ENCODE results near the gene BPNT1.
"Not testable (repeated sequence)": the region's sequence is repeated elsewhere in the genome, so short reads cannot be mapped to it uniquely, and the experiment has no call there.

Gene BPNT1, protein sequence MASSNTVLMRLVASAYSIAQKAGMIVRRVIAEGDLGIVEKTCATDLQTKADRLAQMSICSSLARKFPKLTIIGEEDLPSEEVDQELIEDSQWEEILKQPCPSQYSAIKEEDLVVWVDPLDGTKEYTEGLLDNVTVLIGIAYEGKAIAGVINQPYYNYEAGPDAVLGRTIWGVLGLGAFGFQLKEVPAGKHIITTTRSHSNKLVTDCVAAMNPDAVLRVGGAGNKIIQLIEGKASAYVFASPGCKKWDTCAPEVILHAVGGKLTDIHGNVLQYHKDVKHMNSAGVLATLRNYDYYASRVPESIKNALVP

DNA sequence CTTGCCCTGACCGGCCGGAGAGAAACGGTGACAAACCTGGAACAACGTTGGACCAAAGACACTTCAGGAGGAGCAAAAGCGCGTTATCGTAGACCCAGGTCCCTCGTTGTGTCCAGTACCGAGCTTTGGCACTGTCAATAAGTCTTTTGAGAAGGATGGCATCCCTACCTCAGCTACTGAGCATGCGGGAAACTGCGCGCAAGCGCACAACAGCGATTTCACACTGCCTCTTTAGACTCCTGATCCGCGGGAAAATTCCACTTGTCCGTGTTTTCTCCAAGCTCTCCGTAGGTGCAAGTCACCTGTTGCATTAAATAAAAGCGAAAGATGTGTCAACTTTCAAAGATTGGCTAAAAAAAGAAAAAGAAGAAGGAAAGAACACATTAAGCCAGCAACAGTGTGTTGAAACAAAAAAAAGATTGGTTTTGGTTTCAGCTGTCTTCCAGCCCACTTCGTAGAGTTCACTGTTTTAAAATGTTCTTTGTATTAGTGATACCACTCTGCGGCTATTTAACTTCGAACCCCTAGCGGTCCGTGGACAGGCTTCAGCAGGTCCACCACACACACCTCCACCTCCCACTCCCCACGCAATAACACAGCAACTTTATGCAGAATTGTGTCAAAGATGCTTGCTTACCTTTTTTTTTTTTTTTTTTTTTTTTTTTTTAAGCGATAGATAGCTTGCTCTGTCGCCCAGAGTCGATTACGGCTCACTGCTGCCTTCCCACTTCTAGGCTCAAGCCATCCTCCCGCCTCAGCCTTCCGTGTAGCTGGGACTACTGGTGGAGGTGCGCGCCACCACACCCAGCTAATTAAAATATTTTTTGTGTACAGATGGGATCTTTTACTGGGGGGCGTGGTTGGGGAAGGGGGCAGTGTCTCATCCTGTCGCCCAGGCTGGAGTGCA, at the start of gene BPNT1:
Gene BPNT1 (minus strand): TSS at position 139 of the 907 bp plus-strand sequence. CDS start 9,942 bp downstream, outside the sequence.
- DNase-seq (ENCODE audit: low read depth in 2 of 2, low spot score in 1 of 2): peak; percentile 92 to 99

DNA sequence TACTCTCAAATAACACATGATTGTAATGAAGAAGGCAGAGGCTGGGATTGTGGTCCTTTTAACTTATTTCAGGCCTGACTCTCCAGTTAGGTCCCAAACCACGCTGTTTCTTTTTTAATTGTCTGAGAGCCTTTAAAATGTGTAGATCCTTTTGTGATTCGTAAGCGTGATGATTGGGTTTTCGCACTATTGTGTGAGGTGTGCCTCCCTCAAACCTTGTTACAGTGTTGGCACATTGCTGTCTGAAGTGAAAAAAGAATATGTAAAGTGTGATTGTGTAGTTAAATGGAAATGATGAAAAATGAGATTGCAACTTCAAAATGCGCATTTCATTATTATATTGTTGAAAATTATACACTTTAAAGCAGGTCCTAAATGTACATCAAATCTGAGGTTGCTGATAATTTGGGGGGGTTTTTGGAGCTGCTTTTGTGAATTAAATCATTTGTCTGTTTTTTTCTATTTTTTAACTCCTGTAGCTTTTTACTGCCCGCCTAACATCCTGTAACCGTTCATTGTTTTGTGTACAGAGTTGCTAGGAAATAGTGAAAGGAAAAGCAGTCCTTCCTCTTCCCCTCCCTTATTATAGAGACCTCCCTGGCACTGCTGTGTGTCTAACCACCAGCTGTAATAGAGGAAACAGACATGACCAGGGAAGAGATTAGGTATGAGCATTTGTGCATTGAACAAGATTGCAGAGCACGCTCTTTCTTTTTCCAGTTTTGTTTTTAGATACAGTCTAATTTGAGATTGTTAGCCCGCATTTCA, 47.6 kb upstream of the BPNT1 start:
- no peak for DNase-seq (ENCODE audit: low read depth in 2 of 2, low spot score in 1 of 2)

DNA sequence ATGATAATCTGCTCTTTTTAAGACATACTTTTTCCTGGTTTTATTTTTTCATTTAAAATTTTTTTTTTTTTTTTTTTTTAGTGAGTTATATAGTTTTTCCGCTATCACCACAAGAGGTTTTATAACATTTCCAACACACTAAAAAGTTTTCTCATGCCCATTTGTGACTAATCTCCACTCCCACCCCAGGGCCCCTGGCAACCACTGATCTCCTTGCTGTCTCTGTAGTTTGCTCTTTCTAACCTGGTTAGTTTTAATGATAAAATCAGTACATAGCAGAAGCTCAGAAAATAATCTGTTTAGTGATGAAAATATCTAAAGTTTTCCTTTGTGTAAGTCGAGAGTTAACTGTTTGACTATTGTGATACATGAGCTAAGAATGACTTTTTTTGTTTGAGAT, 46.2 kb upstream of the BPNT1 start:
- DNase-seq (ENCODE audit: low read depth in 2 of 2, low spot score in 1 of 2): no peak

DNA sequence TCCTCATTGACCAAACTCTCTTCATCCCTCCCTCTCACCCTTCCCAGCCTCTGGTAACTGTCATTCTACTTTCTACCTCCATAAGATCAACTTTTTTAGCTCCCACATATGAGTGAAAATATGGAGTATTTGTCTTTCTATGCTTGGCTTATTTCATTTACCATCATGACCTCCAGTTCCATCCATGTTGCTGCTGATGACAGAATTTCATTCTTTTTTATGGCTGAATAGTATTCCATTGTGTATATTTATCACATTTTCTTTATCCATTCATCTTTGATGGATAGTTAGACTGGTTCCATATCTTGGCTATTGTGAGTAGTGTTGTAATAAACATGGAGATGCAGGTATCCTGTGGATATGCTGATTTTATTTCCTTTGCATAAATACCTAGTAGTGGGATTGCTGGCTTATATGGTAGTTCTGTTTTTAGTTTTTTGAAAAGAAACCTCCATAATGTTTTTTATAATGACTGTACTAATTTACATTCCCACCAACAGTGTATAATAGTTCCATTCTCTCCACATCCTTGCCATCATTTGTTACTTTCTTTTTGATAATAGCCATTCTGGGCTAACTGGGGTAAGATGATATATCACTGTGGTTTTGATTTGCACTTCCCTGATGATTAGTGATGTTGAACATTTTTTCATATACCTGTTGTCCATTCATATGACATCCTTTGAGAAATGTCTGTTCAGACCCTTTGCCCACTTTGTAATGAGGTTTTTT, 40.1 kb upstream of the BPNT1 start:
- DNase-seq (ENCODE audit: low read depth in 2 of 2, low spot score in 1 of 2): no peak

DNA sequence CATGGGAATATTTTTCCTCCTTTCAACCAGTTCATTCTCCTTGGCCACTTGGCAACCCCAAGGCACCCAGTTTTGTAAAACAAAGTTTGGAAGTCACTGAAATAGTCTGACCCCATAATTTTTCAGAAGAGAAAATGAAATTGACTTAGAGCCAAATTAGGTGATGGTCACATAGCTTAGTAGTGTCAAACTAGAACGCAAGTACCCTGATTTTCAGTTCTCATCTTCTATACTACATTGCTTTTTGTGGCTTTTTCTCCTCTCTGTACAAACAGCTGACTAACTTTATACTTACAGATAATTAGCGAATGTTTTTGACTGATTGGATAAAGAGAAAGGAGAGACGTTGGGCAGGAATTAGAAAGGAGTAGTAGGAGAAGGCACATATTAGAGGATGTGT, 37.5 kb upstream of the BPNT1 start:
- DNase-seq (ENCODE audit: low read depth in 2 of 2, low spot score in 1 of 2): no peak

DNA sequence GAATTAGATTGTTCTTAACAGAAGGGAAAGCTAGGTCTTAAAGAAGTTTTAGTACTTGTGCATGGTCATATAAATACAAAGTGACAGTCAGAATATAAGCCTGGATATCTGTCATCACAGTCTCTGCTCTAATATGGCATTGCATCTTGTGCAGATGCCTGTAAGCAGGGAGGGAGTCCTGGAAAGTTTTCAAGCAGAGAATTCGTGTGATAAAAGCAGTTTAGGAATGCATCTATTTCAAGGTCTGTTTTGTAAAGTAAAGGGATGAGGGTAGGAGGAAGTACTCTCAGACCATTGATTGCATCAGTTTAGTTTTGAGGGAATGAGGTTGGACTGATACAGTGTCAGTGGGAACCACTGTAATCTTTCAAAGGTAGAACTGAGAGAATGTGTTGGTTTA, 35.0 kb upstream of the BPNT1 start:
- no peak for DNase-seq (ENCODE audit: low read depth in 2 of 2, low spot score in 1 of 2)

DNA sequence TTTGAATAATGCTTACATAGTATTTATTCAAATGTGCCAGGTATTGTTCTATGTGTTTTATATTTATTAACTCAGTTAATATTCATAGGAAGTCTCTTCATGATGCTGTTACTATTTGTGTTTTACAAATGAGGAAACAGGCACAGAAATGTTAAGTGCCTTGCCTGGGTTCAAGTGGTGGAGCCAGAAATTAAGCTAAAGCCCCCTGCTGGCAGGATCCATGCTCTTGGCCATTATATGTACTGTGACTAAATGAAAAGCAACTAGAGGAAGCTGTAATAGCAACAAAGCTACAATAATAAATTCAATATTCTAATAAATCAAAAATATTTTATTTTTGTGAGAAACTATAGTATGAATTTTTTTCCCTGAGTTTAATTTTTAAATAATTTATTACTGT, 34.3 kb upstream of the BPNT1 start:
- no peak for DNase-seq (ENCODE audit: low read depth in 2 of 2, low spot score in 1 of 2)

DNA sequence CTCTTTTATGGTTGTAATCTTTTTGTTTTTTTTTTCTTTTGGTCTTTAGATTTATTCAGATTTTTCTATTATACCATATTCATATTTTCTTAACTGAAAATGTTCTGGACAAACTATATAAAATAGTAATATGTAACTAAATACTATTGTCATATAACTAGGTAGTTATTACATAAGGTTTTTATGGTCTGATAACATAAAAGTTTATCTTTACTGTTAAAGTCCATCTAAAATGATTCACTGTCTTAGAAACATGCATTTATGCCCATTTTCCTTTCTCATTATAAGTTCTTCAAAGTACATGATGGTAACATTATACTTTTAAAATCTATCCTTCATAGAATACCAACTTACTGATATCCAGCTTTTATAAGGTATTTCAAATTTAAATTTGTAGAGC, 33.5 kb upstream of the BPNT1 start:
- DNase-seq (ENCODE audit: low read depth in 2 of 2, low spot score in 1 of 2): no peak

DNA sequence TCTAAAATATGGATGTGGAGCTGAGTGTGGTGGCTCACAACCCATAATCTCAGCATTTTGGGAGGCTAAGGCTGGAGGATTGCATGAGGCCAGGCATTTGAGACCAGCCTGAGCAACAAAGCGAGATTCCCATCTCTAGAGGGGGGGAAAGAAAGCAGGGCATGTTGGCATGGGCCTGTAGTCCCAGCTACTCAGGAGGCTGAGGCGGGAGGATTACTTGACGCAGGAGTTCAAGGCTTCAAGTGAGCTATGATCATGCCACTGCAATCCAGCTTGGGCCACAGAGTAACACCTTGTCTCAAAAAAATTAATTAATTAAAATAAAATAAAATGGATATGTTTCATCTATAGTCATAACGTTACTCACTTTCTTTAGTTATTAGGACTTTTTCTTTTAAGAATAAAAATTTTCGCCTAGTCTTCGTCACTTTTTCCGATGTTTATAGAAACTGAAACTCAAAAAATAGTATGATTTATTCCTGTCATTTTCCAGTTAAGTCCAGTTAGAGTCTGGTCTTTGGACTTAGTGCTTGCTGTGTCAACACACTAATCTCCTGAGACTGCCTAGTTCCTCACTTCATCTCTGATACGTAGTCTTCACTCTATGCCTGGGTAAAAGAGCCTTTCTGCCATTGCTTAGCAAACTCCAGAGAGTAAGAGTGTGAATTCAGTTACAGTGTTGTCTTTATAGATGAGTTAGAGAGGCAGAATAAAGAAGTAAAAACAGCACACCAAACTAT, 32.4 kb upstream of the BPNT1 start:
- DNase-seq (ENCODE audit: low read depth in 2 of 2, low spot score in 1 of 2): no peak

DNA sequence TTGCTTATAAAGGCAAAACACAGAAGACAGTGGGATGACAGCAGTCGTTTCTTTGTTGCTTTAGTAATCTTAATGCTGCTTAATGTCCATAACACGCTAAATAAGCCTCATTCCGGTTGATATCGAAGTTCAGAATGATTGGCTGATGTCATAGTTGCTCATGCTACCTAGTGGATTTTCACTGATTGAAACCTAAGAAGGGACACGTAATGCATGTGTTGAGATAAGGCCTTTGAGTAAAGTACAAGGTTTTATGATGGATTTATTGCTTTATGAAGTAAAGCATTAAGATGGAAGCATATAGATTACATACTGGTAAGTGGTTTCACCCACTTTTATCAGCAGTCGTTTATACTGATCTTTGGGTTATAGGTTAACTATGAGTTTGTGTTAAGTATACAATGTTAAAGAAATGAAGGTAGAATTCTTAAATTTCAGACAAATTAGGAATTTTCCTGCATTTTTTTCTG, 29.5 kb upstream of the BPNT1 start:
- no peak for DNase-seq (ENCODE audit: low read depth in 2 of 2, low spot score in 1 of 2)

DNA sequence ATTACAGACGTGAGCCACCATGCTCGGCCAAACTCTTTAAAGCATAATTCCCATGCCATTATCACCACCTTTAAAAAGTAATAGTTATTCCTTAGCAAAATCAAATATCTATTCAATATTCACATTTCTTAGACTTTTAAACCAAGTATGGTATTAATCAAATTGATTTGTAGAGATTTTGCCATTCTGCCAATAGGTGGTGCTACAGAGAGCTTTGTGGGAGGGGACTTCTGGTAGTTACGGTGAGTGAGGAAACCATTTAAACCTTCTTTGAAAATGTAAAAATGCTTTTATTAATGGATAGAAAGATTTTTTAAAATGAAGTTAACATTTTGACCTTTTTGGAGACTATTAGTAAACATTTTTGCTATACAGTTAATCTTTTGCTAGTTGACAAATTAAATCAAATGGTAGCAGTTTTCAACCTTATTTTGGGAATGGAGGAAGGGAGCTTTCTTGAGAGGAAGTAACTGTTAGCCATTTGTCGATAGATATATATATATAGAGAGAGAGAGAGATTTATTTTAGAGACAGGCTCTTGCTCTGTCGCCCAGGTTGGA, 23.6 kb upstream of the BPNT1 start:
- DNase-seq (ENCODE audit: low read depth in 2 of 2, low spot score in 1 of 2): no peak

DNA sequence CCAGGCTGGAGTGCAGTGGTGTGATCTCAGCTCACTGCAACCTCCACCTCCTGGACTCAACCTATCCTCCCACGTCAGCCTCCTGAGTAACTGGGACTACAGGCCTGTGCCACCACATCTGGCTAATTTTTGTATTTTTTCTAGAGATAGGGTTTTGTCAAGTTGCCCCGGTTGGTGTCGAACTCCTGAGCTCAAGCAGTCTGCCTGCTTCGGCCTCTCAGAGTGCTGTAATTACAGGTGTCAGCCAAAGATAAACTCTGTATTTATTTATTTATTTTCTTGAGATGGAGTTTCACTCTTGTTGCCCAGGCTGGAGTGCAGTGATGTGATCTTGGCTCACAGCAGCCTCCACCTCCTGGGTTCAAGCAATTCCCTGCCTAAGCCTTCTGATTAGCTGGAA, 23.0 kb upstream of the BPNT1 start:
- DNase-seq (ENCODE audit: low read depth in 2 of 2, low spot score in 1 of 2): not testable (repeated sequence)

DNA sequence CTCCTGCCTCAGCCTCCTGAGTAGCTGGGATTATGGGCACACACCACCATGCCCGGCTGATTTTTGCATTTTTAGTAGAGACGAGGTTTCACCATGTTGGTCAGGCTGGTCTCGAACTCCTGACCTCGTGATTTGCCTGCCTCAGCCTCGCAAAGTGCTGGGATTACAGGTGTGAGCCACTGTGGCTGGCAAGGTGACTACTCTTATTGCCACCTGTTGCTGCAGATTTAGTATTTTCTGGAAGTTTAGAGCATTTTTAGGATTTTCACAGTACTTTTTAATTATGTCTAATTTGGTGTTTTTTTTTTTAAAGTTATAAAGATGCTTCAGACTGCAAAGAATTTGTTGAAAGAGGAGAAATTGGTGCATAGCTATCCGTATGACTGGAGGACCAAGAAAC, 20.9 kb upstream of the BPNT1 start:
- not testable (repeated sequence) for DNase-seq (ENCODE audit: low read depth in 2 of 2, low spot score in 1 of 2)

DNA sequence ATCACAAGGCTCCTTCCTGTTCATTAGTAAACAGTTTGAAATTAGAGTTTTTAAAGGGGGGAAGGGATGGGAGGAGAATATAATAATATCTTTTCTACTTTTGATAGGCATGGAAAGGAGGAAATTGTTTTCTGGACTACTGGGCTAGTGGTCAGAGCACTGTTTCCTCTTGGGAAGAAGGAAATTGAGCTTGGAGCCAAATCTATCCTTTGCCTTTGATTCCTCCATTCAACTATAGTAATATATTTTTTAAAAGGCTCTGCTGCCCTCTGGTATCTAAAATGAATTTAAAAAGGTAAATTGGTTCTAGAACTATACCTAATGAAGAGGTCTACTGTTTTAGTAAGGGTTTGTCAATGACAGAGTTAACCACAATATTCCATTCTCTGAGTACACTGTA, 10.2 kb upstream of the BPNT1 start:
- no peak for DNase-seq (ENCODE audit: low read depth in 2 of 2, low spot score in 1 of 2)

DNA sequence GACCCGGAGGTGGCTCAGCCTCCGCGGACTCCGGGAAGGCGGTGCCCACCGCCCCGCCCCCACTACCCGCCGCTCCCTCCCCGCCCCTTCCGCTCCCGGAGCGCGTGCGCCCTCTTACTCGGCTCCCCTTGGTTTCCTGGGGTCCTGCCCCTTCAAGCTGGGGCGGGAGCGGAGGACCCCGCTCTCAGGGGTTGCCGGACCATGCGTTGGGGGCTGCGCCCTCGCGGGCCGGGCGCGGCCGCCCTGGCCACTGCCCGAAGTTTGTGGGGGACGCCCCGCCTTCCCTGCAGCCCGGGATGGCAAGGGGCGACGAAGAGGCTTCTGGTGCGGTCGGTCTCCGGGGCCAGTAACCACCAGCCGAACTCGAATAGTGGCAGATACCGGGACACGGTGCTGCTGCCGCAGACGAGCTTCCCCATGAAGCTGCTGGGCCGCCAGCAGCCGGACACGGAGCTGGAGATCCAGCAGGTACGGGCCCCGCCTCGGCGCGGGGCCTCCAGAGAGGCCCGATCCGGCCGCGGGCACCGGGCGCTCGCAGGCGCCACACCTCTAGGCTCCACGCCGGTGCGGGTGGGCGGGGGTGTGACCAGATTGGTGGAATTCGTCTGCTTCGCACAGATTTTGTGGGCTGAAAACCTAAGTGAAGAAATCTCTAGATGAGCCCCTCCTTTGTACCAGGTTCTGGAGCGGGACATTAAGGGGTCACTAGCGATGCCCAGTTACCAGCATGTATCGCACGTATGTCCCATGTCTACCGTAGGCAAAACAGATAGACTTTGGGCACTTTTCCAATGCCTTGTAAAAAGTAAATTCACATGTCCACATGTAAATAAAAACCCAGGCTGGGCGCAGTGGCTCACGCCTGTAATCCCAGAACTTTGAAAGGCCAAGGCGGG, 4.7 kb upstream of the BPNT1 start, which contains the start of gene IARS2:
Gene IARS2 (plus strand): TSS at position 117 of the 896 bp plus-strand sequence. CDS start 85 bp downstream, at position 202.
- peak; percentile 84 to 88 for DNase-seq (ENCODE audit: low read depth in 2 of 2, low spot score in 1 of 2)

DNA sequence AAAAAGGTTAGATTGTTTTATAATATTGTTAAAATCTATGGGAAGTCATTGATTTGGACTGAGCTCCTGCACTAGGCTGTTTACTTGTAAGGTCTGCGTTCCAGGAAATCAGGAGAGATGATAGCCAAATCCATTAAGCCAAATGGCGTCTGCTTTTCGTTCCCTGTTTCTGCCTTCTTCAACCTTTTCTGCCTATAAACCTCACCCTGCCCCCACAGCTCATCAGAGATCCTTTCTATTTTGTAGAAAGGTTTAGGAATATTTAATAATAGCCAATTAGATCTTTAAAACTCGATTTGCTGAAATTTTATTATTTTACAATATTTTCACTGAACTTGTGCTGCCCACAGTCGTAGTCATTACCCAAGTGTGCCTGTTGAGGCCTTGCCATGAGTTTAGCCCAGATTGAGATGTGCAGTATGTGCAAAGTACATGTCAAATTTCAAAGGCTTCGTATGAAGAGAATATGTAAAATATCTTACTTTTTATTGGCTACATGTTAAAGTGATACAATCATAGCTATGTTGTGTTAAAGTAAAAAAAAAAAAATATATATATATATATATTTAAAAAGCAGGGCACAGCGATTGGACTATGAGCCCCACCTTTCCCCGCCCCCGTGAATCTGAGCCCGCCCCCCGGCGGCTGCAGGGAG, 3.9 kb upstream of the BPNT1 start:
- no peak for DNase-seq (ENCODE audit: low read depth in 2 of 2, low spot score in 1 of 2)

DNA sequence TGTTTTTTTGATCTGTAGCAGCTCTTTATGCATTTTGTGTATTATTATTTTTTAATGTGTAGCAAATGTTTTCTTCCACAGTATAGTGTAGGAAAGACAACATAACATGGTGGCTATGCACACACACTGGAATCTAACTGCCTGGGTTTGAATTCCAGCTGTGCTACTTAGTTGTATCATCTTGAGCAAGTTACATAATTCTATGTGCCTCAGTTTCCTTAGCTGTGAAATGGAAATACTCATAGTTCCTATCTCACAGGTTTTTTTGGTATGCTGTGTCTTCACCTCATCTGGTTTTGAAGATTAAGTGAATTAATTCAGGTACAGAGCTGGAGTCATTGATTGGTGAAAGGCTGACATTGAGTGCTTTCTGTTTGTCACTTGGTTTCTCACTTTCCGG, 3.1 kb upstream of the BPNT1 start:
- no peak for DNase-seq (ENCODE audit: low read depth in 2 of 2, low spot score in 1 of 2)

DNA sequence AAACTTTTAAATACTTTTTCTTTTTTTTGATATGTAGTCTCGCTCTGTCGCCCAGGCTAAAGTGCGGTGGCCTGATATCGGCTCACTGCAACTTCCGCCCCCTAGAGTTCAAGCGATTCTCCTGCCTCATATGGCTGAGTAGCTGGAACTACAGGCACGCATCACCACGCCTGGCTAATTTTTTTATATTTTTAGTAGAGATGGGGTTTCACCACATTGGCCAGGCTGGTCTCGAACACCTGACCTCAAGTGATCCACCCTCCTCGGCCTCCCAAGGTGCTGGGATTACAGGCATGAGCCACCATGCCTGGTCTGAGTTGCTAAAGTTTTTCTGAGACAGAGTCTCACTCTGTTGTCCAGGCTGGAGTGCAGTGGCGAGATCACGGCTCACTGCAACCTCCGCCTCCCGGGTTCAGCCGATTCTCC, 3.3 kb downstream of the BPNT1 start:
- DNase-seq (ENCODE audit: low read depth in 2 of 2, low spot score in 1 of 2): not testable (repeated sequence)

Data from stimulated activated CD8-positive, alpha-beta memory T cell treated with anti-CD3 and anti-CD28 coated beads, Interleukin-4, amount 100 ng/mL, for 4 hours (primary cell).